Measurements from ENCODE around the gene DDX10. TPM values are rescaled to one million over a fixed set of nuclear protein-coding genes. Genes with fewer than 3 reads are reported as not detected.
A peak's percentile ranks its signal among the peaks of the same experiment; 100 is the strongest.
"Not testable (repeated sequence)": the region's sequence is repeated elsewhere in the genome, so short reads cannot be mapped to it uniquely, and the experiment has no call there.

DDX10 gene
- total RNA-seq, 1 donor from 2014 or later, result 38.5 TPM

GRCh38 chr11:108729227-108729871 is 64.5 kb downstream of the DDX10 start:
- Mint-ChIP-seq H3K36me3 (peaks cover 21% of the 10 kb centered on the region), H3K4me3 (no peak overlapping the region), H3K27ac (no peak overlapping the region), H3K4me1 (peaks cover 17% of the 10 kb centered on the region), H3K9me3 (peaks cover 10% of the 10 kb centered on the region), H3K27me3 (ENCODE audit: low read depth) (no peaks in the 10 kb centered on the region)
- TF ChIP-seq, protein P1, sequence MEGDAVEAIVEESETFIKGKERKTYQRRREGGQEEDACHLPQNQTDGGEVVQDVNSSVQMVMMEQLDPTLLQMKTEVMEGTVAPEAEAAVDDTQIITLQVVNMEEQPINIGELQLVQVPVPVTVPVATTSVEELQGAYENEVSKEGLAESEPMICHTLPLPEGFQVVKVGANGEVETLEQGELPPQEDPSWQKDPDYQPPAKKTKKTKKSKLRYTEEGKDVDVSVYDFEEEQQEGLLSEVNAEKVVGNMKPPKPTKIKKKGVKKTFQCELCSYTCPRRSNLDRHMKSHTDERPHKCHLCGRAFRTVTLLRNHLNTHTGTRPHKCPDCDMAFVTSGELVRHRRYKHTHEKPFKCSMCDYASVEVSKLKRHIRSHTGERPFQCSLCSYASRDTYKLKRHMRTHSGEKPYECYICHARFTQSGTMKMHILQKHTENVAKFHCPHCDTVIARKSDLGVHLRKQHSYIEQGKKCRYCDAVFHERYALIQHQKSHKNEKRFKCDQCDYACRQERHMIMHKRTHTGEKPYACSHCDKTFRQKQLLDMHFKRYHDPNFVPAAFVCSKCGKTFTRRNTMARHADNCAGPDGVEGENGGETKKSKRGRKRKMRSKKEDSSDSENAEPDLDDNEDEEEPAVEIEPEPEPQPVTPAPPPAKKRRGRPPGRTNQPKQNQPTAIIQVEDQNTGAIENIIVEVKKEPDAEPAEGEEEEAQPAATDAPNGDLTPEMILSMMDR (IDR thresholded peaks at IDR 0.05; ENCODE audit: unreplicated experiment), result no peak
- DNase-seq (ENCODE audit: low spot score in 2 of 2, unreplicated experiment in 2 of 2), result no peak

GRCh38 chr11:108732395-108732794 is 67.5 kb downstream of the DDX10 start:
- peaks cover 20% of the 10 kb centered on the region for H3K4me1 Mint-ChIP-seq
- no peaks in the 10 kb centered on the region for H3K9me3 Mint-ChIP-seq
- no peak overlapping the region for H3K27ac Mint-ChIP-seq
- H3K4me3 Mint-ChIP-seq, result no peak overlapping the region
- no peak for DNase-seq (ENCODE audit: low spot score in 2 of 2, unreplicated experiment in 2 of 2)
- peaks cover 17% of the 10 kb centered on the region for H3K36me3 Mint-ChIP-seq
- no peaks in the 10 kb centered on the region for H3K27me3 Mint-ChIP-seq (ENCODE audit: low read depth)
- TF ChIP-seq, protein P1 (IDR thresholded peaks at IDR 0.05; ENCODE audit: unreplicated experiment), result no peak

DNA sequence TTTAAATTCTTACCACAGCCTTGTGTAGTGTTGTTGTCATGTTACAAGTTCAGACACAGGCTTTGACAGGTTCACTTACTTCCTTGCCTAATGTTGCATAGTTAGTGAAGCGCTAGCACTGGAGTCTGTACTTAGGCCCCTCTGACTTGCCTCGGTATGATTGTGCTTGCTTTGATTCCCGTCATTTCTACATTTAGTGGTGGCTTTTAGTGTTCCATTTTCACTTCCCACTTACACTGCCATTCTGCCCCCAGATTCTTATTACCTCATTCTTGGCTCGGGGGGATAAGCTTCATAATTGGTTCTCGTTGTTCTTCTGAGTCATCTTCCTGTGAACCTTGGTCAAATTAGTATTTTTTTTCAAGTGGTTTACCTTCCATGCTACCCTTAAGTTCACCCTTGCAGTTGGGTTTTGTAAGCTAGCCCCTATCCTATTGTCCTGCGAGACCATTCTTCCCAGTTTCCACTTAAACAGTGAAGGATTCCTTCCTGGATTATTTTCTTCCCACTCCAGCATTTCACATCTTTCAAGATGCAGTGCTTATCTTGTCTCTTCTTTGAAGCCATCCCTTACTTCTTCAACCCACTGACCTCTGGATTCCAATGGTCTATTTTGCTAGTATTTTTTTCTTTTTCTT is 68.7 kb downstream of the DDX10 start:
- no peak for DNase-seq (ENCODE audit: low spot score in 2 of 2, unreplicated experiment in 2 of 2)
- no peaks in the 10 kb centered on the region for H3K9me3 Mint-ChIP-seq
- H3K4me3 Mint-ChIP-seq, result no peak overlapping the region
- H3K27ac Mint-ChIP-seq, result peak overlapping the region; percentile 57
- H3K36me3 Mint-ChIP-seq, result peaks cover 17% of the 10 kb centered on the region
- no peaks in the 10 kb centered on the region for H3K27me3 Mint-ChIP-seq (ENCODE audit: low read depth)
- TF ChIP-seq, protein P1 (IDR thresholded peaks at IDR 0.05; ENCODE audit: unreplicated experiment), result no peak
- H3K4me1 Mint-ChIP-seq, result peaks cover 26% of the 10 kb centered on the region

DNA sequence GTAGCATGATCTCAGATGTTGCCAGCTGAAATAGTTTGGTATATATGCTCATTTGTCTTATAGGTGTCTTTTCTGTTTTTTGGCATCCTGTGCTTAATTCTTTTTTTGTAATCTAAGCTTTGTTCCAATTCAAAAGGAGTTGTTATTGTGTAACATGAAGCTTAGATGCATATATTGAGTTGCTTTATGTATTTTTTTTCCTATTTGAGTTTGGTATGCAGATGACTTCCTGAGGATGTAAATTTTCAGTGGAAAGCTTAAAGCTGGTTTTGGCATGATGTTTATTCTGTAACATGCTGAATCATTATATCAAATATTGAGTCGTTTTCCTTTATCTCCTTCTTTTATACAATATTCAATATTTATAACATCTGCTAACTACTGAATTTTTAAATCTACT is 69.4 kb downstream of the DDX10 start:
- no peaks in the 10 kb centered on the region for H3K27me3 Mint-ChIP-seq (ENCODE audit: low read depth)
- DNase-seq (ENCODE audit: low spot score in 2 of 2, unreplicated experiment in 2 of 2), result no peak
- H3K27ac Mint-ChIP-seq, result peak overlapping the region; percentile 57
- peaks cover 17% of the 10 kb centered on the region for H3K36me3 Mint-ChIP-seq
- TF ChIP-seq, protein P1 (IDR thresholded peaks at IDR 0.05; ENCODE audit: unreplicated experiment), result no peak
- H3K4me1 Mint-ChIP-seq, result peaks cover 27% of the 10 kb centered on the region
- H3K9me3 Mint-ChIP-seq, result no peaks in the 10 kb centered on the region
- no peak overlapping the region for H3K4me3 Mint-ChIP-seq

- no peak for DNase-seq (ENCODE audit: low spot score in 2 of 2, unreplicated experiment in 2 of 2)
- Mint-ChIP-seq H3K4me3 (no peak overlapping the region), H3K36me3 (peaks cover 20% of the 10 kb centered on the region), H3K27me3 (ENCODE audit: low read depth) (no peaks in the 10 kb centered on the region), H3K27ac (no peak overlapping the region), H3K4me1 (peaks cover 26% of the 10 kb centered on the region), H3K9me3 (peaks cover 1% of the 10 kb centered on the region)
- TF ChIP-seq, protein P1 (IDR thresholded peaks at IDR 0.05; ENCODE audit: unreplicated experiment), result peak; percentile 51
Observed at GRCh38 chr11:108734956-108735559, 70.2 kb downstream of the DDX10 start.

GRCh38 chr11:108740132-108740531 is 75.3 kb downstream of the DDX10 start:
- H3K36me3 Mint-ChIP-seq, result peaks cover 32% of the 10 kb centered on the region
- H3K9me3 Mint-ChIP-seq, result peaks cover 18% of the 10 kb centered on the region
- H3K4me1 Mint-ChIP-seq, result peaks cover 13% of the 10 kb centered on the region
- not testable (repeated sequence) for DNase-seq (ENCODE audit: low spot score in 2 of 2, unreplicated experiment in 2 of 2); H3K27me3 Mint-ChIP-seq (ENCODE audit: low read depth); H3K27ac Mint-ChIP-seq; H3K4me3 Mint-ChIP-seq
